Stimulated activated CD8-positive, alpha-beta memory T cell treated with anti-CD3 and anti-CD28 coated beads, Interleukin-7, amount 100 ng/mL, for 48 hours (primary cell): ENCODE data around the gene LDB3.

ENCODE experiments used
- DNase-seq, 2 donors: peaks; one replicate each; pipeline ENCODE4 v3.0.0-alpha.2; 2020; ENCODE audit warnings: low read depth in 1 of 2; ENCODE audit errors: extremely low read depth in 1 of 2

Gene LDB3

DNA sequence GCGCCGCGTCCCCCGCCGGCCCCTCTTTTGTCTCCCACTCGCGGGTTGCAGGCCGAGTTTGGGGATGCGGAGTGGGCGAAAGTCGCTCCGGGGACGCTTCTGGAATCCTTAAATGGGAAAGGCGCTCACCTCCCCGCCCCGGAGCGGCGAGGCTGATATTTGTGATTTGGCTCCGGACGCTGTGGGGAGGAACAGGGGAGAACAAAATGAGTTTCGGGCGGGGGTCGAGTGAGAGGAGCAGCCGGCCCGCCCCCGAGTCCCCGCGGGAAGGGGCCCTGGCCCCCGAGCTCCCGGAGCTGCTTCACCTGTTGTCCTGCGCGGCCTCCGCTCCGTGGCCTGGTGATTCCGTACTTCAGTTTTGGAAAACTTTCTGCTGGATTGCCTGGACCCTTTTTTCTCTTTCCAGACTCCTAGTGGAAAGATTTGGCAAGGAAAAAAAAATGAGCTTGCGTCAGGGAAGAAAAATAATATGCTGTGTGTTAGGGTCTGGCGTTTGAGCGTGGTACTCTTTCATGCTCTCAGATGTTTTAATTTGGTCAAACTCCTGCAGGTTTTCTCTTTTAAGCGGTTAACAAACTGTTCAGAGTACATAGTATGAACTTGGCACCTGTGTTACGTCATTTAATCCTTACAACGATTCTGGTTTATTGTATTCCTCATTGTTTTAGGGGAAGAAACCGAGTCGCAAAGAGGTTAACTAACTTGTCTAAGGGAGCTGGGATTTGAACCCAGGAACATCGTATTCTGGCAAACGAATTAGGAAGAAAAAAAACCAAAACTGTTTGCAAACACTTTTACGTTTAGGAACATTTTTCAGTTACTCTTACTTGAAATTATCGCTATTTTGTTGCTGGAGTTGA lies 89.0 kb downstream of the LDB3 start:
- no peak for DNase-seq

DNA sequence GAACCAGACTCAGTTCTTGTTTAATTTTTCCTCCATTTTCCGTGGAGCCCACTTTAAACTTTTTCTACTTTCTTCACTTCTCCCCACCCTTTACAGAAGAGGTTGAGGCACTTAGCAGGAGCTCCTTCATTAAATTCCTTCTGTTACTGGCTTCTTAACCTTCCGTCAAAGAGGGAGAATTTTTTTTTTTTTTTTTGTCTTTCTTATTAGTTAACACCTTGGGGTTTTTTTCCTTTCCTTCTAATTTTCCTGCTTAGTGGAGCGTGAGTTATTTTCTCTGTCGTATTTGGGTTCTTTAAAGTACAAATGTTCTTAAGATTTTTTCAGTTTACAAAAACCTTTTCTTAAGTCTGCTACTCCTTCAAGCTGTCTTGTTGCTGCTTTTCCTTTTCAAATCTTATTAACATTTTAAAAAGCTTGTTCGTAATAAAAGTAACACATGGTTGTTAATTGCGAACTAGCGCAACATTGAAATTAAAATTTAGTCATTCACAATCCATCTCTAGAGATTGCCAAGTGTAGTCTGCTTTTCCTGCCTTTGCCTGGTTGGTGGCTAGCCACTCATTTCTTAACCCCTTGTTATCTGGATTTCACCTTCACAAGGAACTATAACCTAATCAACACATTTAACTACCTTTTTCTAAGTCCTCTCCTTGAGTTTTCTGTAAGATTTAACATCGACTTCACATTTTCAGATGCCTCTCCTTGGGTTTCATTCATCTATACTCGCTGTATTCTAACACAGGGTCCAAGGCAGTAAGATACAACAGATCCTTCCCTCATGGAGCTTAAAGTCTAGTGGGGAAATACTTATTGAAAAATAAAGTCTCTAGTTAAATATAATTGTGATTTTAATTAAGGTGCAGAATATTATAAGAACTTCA lies 90.1 kb downstream of the LDB3 start:
- no peak for DNase-seq

DNA sequence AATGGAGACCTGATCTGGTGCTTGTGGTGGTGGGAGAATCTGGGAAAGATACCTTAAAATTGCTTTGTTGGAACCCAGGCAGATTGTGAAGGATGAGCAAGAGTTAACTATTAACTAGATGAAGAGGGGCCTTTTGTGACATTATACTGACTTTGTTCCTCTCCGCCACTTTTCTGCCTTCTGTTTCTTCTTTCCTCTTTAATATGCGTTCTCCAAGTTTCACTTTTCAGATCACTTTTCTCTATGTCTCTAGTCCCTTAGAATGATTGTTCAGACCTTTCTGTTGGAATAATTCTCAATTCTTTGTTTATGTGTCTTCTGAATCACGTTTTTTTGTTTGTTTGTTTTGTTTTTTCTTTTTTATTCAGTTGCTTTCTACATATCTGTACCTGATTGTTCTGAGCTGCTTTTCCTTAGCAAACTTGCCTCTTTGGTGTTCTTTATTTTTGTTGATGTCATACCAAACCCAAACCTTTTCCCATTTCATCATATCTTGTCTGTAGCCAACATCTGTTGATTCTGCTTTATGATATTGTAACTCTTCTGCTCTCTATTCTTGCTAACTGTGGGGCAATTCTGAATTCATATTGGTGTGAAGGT lies 90.9 kb downstream of the LDB3 start:
- DNase-seq = no peak

DNA sequence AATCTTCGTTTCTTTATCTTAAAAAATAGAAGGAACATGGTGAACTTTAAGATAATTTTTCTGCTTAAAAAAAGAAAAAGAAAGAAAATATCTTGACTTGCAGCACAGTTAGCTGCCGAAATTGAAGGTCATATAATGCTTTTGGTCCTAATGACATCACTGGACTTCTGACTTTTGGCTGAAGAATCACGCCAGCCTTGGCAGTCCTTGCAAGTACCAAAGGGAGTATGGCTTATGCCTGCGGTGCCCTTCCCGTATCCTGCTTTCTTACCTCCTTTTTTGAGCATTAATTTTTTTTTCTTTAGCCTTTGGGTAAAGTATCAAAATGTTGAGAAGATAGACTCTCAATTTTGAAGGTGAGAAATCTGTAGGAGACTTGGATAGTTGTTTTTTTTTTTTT lies 95.1 kb downstream of the LDB3 start:
- no peak for DNase-seq

DNA sequence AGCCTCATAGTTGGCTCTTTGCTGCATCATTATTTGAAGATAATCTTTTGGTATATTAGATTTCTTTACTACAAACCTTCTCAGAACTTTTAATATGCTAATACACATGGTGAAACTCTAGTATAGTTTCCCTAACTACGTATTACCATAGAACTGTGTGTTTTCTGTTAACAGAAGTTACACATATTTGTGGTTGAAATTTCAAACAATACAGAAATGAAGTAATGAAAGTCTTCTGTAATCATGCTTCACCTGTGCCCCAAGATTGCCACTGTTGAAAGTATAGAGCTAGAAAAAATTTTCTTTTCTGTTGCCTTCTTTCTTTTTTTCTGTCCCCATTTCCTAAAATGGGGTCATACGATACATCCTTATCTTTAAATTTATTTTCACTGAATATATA lies 97.2 kb downstream of the LDB3 start:
- DNase-seq = no peak

DNA sequence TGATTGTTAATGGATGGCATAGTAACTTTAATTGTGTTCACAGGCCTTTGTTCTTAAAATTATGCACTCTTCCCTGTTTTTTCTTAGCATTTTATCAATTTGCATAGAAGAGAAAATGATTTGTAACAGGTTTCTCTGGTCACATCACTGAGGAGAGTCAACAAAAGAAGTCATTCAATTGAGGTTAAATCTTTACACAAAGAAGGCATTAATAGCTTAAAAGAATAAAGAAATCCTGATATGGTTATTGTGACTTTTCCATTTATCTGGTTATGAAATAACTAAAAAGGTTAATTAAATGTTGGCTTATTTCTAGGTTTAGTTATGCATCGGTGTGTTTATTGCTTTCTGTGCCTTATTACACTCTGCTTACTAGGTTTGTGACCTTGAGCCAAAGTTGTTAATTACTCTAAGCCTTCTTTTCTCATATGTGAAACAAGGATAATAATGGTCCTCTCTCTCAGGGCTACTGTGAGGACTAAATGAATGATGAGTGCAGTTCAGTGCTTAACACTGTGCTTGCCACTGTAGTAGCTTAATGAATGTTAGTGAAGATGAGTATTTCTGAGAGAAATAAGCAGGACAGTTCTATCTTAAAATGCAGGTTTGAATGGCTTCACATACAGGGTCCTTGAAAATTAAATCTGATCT lies 100.2 kb downstream of the LDB3 start:
- DNase-seq = no peak

DNA sequence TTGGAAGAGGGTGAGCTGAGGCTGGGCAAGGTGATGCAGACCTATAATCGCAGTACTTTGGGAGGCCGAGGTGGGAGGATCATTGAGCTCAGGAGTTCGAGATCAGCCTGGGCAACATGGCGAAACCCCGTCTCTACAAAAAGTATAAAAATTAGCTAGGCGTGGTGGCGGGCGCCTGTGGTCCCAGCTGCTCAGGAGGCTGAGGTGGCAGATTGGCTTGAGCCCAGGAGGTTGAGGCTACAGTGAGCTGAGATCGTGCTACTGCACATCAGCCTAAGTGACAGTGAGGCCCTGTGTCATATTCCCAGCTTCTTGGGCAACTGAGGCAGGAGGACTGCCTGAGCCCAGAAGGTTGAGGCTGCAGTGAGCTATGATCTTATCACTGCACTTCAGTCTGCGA lies 101.7 kb downstream of the LDB3 start:
- DNase-seq = no peak

DNA sequence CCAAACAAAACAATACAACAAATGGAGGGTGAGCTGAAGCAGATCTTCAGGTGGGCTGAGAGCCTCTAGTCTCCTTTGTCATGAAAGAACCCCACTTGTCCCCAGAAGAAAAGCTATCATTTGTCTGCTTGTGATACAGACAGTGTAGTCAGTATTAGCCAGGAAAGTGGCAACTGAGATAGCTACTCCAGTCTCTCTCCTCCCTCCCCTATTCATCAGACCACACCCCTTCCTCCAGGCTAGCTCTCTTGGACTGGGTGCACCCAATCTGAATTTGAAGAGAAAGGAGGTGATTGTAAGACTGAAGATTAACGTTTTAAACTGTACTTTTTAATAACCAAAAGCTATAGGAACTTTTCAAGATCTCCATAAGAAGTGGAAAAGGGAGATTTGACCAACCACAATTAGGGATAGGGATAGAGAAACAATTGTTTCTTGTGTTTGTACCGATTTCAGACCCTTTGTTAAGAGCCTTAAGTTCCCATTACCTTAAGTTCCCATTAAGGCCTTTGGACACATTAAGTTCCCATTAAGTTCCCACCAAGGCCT lies 102.2 kb downstream of the LDB3 start:
- DNase-seq = no peak

DNA sequence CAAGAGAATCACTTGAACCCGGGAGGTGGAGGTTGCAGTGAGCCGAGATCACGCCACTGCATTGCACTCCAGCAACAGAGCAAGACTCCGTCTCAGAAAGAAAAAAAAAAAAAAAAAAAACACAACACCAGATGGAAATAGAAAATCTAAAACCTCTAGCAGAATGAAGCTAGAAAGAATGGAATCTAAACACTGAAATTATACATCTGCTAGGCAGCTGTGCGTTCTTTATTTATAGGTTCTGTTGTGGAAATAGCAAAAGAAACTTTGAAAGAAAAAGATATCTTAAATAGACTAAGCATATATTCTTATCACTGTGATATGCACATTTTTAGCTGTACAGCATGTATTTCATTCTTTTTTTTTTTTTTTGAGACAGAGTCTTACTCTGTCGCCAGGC lies 105.2 kb downstream of the LDB3 start:
- no peak for DNase-seq

DNA sequence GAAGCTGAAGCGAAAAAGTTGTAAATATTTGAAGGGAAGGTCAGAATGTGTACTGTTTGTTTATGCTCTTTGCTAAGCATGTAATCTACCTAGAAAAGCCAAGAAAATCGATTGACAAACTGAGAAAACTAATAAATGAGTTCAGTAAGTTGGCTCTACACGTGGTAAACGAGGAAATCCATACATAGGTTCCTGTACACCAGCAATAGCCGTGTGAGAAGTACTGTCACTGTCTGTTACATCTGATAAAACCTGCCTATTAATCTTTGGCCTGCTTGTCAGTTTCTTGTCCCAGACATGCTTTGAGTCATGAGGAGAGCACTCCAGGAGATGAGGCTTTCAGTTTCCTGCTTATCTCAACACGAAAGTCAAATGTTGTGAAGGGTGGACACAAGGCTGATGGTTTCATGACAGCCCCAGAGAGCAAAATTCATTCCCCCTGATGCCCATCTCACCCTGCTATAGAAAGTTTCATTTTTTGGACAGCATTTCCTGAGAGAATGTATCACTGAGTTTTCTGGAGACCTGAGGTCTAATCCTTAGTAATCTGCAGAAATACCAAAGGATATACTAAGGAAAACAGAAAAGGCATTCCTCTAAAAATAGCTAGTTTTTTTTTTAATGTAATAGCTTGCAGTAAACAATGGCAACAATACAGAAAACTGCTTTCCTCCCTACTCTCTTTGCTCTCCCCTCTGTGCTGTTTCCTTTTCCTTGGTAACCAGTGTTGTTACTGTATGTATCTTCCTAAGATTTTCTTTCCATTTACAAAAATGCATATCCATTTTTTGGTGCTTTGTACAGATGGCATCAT lies 107.0 kb downstream of the LDB3 start:
- no peak for DNase-seq

DNA sequence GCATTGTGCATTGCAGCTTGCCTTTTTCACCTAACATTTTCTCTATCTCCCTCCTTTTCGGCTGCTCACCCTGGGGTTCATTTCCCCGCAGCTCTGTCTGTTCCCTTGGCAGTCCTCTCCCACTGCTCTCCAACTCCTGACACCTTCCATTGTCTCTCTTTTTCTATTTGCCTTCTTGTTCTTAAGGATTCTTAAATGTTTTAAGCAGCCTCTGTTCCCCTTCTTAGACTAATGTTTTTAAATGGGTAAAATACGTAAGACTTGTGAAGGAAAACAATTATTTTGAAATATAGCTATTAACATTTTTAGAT lies 107.5 kb downstream of the LDB3 start:
- DNase-seq = no peak

DNA sequence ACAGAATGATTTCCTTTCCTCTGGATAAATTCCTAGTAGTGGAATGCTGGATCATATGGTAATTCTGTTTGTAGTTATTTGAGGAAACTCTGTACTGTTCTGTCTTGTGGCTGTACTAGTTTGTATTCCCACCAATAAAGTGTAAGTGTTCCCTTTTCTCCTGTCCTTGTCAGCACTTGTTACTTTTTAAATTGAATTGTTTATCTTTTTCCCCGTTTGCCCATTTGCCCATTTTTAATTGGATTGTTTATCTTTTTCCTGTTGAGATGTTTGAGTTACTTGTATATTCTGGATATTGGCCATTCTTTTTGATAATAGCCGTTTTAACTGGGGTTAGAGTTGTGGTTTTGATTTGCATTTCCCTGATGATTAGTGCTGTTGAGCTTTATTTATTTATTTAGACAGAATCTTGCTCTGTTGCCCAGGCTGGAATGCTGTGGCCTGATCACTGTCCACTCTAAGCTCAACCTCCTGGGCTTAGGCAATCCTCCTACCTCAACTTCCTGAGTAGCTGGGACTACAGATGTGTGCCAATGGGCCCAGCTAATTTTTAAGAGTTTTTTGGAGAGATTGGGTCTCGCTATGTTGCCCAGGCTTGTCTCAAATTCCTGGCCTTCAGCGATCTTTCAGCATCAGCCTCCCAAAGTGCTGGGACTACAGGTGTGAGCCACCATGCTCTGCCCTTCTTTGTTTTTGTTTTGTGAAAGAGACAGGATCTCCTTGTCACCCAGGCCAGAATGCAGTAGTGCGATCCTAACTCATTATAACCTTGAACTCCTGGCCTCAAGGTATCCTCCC lies 111.1 kb downstream of the LDB3 start:
- DNase-seq = no peak

DNA sequence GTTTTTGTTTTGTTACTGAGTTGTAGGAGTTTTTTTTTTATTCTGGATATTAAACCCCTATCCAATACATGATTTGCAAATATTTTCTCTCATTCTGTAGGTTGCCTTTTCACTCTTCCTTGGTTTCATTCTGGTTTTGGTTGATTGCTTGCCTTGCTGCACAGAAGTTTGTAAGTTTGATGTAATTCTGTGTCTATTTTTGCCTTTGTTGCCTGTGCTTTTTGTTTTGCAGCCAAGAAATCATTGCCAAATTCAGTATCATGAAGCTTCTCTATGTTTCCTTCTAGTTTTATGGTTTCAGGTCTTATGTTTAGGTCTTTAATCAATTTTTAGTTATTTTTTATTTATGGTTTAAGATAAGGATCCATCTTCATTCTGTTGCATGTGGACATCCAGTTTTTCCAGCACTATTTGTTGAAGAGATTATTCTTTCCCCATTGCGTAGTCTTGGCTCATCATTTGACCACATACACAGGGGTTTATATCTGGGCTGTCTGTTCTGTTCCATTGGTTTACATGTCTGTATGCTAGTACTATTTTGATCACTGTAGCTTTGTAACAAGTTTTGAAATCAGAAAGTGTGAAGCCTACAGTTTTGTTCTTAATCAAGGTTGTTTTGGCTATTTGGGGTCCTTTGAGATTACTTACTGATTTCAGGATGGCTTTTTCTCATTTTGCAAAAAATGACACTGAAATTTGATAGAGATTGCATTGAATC lies 114.5 kb downstream of the LDB3 start:
- no peak for DNase-seq

DNA sequence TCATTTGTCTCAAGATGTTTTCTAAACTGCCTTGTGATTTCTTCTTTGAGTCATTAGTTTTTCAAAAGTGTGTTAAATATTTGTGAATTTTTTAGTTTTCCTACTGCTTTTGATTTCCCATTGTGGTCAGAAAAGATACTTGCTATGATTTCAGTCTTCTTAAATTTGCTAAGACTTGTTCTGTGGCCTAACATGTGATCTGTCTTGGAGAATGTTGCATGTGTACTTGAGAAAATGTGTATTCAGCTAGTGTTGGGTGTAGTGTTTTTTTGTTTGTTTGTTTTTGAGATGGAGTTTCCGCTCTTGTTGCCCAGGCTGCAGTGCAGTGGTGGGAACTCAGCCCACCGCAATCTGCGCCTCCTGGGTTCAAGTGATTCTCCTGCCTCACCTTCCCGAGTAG lies 116.7 kb downstream of the LDB3 start:
- DNase-seq = no peak
